GM12892 (cell line): ENCODE data around the gene SPP1.

Experiments used
- POLR2A ChIP-seq: IDR thresholded peaks from 2 replicates; pipeline ENCODE4 v1.6.1; 2011; ENCODE audit warnings: low read depth, low read length, control low read depth
- POLR2AphosphoS5 ChIP-seq: IDR thresholded peaks from 2 replicates; pipeline ENCODE4 v1.6.1; 2011; ENCODE audit warnings: low read depth, low read length, control low read depth

DNA sequence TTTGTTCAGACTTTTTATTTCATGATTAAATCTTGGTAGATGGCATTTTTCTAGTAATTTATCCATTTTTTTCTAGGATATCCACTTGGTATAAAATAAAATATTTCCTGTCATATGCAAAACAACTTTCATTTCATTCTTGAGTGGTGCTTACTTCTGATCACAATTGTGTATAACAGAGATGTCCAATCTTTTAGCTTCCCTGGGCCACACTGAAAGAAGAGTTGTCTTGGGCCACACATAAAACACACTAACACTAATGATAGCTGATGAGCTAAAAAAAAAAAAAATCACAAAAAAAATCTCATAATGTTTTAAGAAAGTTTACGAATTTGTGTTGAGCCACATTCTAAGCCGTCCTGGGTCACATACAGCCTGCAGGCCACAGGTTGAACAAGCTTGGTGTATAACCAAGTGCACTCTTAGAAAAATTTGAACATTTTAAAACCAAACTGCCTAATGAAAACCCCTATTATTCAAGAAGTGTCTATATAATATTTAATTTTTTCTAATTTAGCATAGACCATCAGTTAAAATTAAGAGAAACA lies 41.3 kb upstream of the SPP1 start:
- TF ChIP-seq POLR2A, result no peak
- no peak for TF ChIP-seq POLR2AphosphoS5
